ENCODE results near the gene FAM219B. TPM values are rescaled to one million over a fixed set of nuclear protein-coding genes. Genes with fewer than 3 reads are reported as not detected.

The FAM219B gene
- total RNA-seq, 1 experiment from 2014 or later: 41.8 TPM

- H3K36me3 ChIP-seq (ENCODE audit: low read depth): 0 out of 2 replicates have a peak, but pooled peaks cover 6% of the 10 kb centered on the region
- ChIA-PET CTCF (interaction anchor here (0.6 to 0.9 kb wide), 3 partner anchors 10 to 189 kb away, joined by 6 to 16 read pairs (median 6); no protein-coding TSS in a partner anchor), POLR2A (ENCODE audit: unreplicated experiment) (interaction anchor here (0.5 to 0.6 kb wide), 2 partner anchors 35 to 543 kb away, joined by 4 to 5 read pairs; no protein-coding TSS in a partner anchor)
- no peaks in the 10 kb centered on the region for H3K9me2 ChIP-seq (ENCODE audit: insufficient read depth)
- no peak overlapping the region for H3K4me2 ChIP-seq
- no peaks in the 10 kb centered on the region for H3K9me3 ChIP-seq (ENCODE audit: insufficient read depth, low read depth)
- intact Hi-C loops (cut with micrococcal nuclease; ENCODE audit: unreplicated experiment): no loop called here
- no peaks in the 10 kb centered on the region for H4K20me1 ChIP-seq (ENCODE audit: insufficient read depth)
- BruUV-seq (replicated peaks): no TSS peak
- H3K4me1 ChIP-seq (replicated peaks; ENCODE audit: insufficient read depth): no peaks in the 10 kb centered on the region
- H3K79me2 ChIP-seq (ENCODE audit: low read depth): no peaks in the 10 kb centered on the region
- DNase-seq: peak in 1 of 2 experiments; percentile 53
- peaks cover 24% of the 10 kb centered on the region; the same call in 1 of the 2 replicates for H3F3A ChIP-seq (ENCODE audit: insufficient read depth, low read depth)
- H3K27me3 ChIP-seq (ENCODE audit: insufficient read depth, low read depth): no peaks in the 10 kb centered on the region
- no peak overlapping the region for H3K27ac ChIP-seq
- TF ChIP-seq EZH2 (IDR thresholded peaks at IDR 0.05; ENCODE audit: low read depth): no peak
- no peak for TF ChIP-seq CTCF (conservative IDR thresholded peaks at IDR 0.05)
- no peak overlapping the region for H2AFZ ChIP-seq
- no peak overlapping the region for H3K4me3 ChIP-seq
These were observed 6.4 kb upstream of the FAM219B start for GRCh38 chr15:74913041-74913440.

- Histone ChIP-seq H3K36me3 (ENCODE audit: low read depth) (0 out of 2 replicates have a peak, but pooled peaks cover 9% of the 10 kb centered on the region), H3K4me1 (replicated peaks; ENCODE audit: insufficient read depth) (peaks cover 14% of the 10 kb centered on the region), H3K4me2 (no peak overlapping the region), H2AFZ (no peak overlapping the region), H3K4me3 (no peak overlapping the region), H4K20me1 (ENCODE audit: insufficient read depth) (no peaks in the 10 kb centered on the region), H3K79me2 (ENCODE audit: low read depth) (peaks cover 26% of the 10 kb centered on the region), H3F3A (ENCODE audit: insufficient read depth, low read depth) (peaks cover 13% of the 10 kb centered on the region; the same call in 1 of the 2 replicates), H3K27ac (no peak overlapping the region), H3K9me2 (ENCODE audit: insufficient read depth) (no peaks in the 10 kb centered on the region), H3K9me3 (ENCODE audit: insufficient read depth, low read depth) (no peaks in the 10 kb centered on the region), H3K27me3 (ENCODE audit: insufficient read depth, low read depth) (no peaks in the 10 kb centered on the region)
- CTCF ChIA-PET: no interaction called here
- POLR2A ChIA-PET (ENCODE audit: unreplicated experiment): interaction anchor here (0.6 kb wide), 1 partner anchor 25 kb away, joined by 3 read pairs; no protein-coding TSS in a partner anchor
- no TSS peak for BruUV-seq (replicated peaks)
- intact Hi-C loops (cut with micrococcal nuclease; ENCODE audit: unreplicated experiment): no loop called here
- no peak for TF ChIP-seq EZH2 (IDR thresholded peaks at IDR 0.05; ENCODE audit: low read depth)
- no peak for DNase-seq
These were observed 2.0 kb upstream of the FAM219B start for GRCh38 chr15:74908635-74909034.

- TF ChIP-seq CTCF (conservative IDR thresholded peaks at IDR 0.05) (no peak), EZH2 (IDR thresholded peaks at IDR 0.05; ENCODE audit: low read depth) (no peak)
- Histone ChIP-seq H3F3A (ENCODE audit: insufficient read depth, low read depth) (peaks cover 17% of the 10 kb centered on the region; the same call in 1 of the 2 replicates), H3K4me2 (peak overlapping the region; percentile 93), H3K27ac (peak overlapping the region; percentile 52; the same call in 1 of the 2 replicates), H3K79me2 (ENCODE audit: low read depth) (peaks cover 26% of the 10 kb centered on the region), H2AFZ (peak overlapping the region; percentile 100), H3K4me1 (replicated peaks; ENCODE audit: insufficient read depth) (peaks cover 21% of the 10 kb centered on the region), H3K27me3 (ENCODE audit: insufficient read depth, low read depth) (no peaks in the 10 kb centered on the region), H4K20me1 (ENCODE audit: insufficient read depth) (no peaks in the 10 kb centered on the region), H3K9me2 (ENCODE audit: insufficient read depth) (no peaks in the 10 kb centered on the region), H3K36me3 (ENCODE audit: low read depth) (peaks cover 17% of the 10 kb centered on the region; the same call in 1 of the 2 replicates), H3K9me3 (ENCODE audit: insufficient read depth, low read depth) (no peaks in the 10 kb centered on the region), H3K4me3 (peak overlapping the region; percentile 96)
- POLR2A ChIA-PET (ENCODE audit: unreplicated experiment): interaction anchor here (0.7 kb wide), 3 partner anchors 31 to 530 kb away, joined by 3 to 8 read pairs (median 3); partner anchors contain the start of gene COX5A
- CTCF ChIA-PET: no interaction called here
- DNase-seq: no peak
- intact Hi-C loops (cut with micrococcal nuclease; ENCODE audit: unreplicated experiment): loop anchor here (2.0 kb wide), 1 partner anchor 31 kb away; the partner anchor contains the start of gene COX5A
- BruUV-seq (replicated peaks): TSS peak; percentile 80
These were observed 666 bp upstream of the FAM219B start for GRCh38 chr15:74907163-74907870.
